ENCODE results near the gene SMARCA2. TPM values are rescaled to one million over a fixed set of nuclear protein-coding genes. Genes with fewer than 3 reads are reported as not detected.
A peak's percentile ranks its signal among the peaks of the same experiment; 100 is the strongest.

SMARCA2 gene
- total and polyA plus RNA-seq, 9 donors: 108 to 404 (median 199) TPM

DNA sequence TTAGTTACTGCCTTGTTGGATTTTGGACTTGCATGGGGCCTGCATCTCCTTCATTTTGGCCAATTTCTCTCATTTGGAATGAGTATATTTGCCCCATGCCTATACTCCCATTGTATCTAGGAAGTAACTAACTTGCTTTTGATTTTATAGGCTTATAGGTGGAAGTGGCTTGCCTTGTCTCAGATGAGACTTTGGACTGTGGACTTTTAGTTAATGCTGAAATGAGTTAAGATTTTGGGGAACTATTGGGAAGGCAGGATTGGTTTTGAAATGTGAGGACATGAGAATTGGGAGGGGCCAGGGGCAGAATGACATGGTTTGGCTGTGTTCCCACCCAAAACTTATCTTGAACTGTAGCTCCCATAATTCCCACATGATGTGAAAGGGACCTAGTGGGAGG, 42.5 kb upstream of the SMARCA2 start:
- H3K27me3 ChIP-seq: no peaks in the 10 kb centered on the region
- intact Hi-C loops (cut with DNase I): no loop called here
- no peaks in the 10 kb centered on the region for H3K9me3 ChIP-seq
- no peak for TF ChIP-seq CTCF (IDR thresholded peaks at IDR 0.05)
- TF ChIP-seq POLR2A (IDR thresholded peaks at IDR 0.05): no peak
- no peaks in the 10 kb centered on the region for H3K4me1 ChIP-seq (ENCODE audit: insufficient read depth)
- no peak overlapping the region for H3K4me3 ChIP-seq
- H3K36me3 ChIP-seq: no peaks in the 10 kb centered on the region
- H3K27ac ChIP-seq: no peak overlapping the region
- no peak for DNase-seq

DNA sequence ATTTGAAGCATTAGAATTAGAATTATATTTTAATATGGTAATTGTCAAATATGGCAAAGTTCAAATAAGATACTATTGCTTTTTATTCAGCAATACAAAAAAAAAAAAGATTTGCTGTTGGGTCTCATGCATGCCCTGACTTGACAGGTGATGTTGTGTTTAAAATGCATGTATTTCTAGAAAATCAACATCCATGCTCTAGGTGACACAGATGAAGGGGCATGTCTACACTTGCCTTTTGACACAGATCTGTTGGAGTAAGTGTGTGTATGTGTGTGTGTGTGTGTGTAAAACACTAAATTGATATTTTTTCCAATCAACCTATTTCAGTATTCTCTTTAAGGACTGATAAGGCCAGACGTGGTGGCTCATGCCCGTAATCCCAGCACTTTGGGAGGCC, 38.1 kb upstream of the SMARCA2 start:
- Histone ChIP-seq H3K36me3 (no peaks in the 10 kb centered on the region), H3K9me3 (no peaks in the 10 kb centered on the region), H3K27ac (no peak overlapping the region), H3K27me3 (no peaks in the 10 kb centered on the region), H3K4me3 (no peak overlapping the region), H3K4me1 (ENCODE audit: insufficient read depth) (peaks cover 9% of the 10 kb centered on the region)
- WGBS, 3 donors: 80 to 87% (median 86%) methylated on average over 2 of the region's 2 CpGs
- intact Hi-C loops (cut with DNase I): no loop called here
- TF ChIP-seq CTCF (IDR thresholded peaks at IDR 0.05) (no peak), EP300 (IDR thresholded peaks at IDR 0.05) (no peak), POLR2A (IDR thresholded peaks at IDR 0.05) (no peak)
- DNase-seq: no peak

- peak in 1 of 5 donors; percentile 22 for DNase-seq
- no peaks in the 10 kb centered on the region for H3K27me3 ChIP-seq
- H3K27ac ChIP-seq: peak overlapping the region in 1 of 2 donors; percentile 72
- 45 to 59% (median 48%) methylated on average over 5 of the region's 5 CpGs for WGBS, 3 donors
- peaks cover 9% of the 10 kb centered on the region for H3K4me1 ChIP-seq (ENCODE audit: insufficient read depth)
- intact Hi-C loops (cut with DNase I): no loop called here
- H3K9me3 ChIP-seq: no peaks in the 10 kb centered on the region
- no peak for TF ChIP-seq CTCF (IDR thresholded peaks at IDR 0.05)
- no peak for TF ChIP-seq POLR2A (IDR thresholded peaks at IDR 0.05)
- TF ChIP-seq EP300 (IDR thresholded peaks at IDR 0.05): no peak
- no peak overlapping the region for H3K4me3 ChIP-seq
- no peaks in the 10 kb centered on the region for H3K36me3 ChIP-seq
Measured at GRCh38 chr9:1978941-1979340, 36.2 kb upstream of the SMARCA2 start.

DNA sequence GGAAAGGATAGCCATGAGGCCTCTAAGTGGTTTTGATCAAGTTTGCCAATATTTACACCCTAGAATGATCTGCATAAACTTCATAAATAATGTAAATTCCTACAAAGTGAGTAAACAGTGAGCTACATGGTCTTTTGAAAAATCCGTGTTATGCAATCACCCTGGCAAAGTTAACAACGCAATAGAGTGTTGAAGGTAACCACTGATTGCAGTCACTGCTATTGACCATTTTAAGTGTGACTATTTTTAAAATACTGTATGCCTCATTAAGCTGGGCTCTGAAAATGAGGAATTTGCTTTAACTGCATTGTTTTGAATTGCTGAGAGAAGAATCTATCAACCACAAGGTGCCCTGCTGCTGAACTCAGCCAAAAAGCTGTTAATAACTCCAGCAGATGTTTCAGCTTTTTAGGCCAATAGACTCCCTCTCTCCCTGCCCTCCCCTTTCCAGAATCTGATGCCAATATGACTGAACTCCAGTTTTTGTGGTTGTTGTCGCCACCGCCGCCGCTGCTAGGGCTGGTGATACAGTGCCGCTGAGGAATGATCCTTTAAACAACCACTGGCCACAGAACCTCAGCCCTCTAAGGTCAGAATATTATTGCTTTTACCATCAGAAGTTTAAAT, 35.3 kb upstream of the SMARCA2 start:
- Histone ChIP-seq H3K27me3 (no peaks in the 10 kb centered on the region), H3K36me3 (no peaks in the 10 kb centered on the region), H3K27ac (peak overlapping the region in 1 of 2 donors; percentile 72), H3K4me3 (no peak overlapping the region), H3K9me3 (no peaks in the 10 kb centered on the region), H3K4me1 (ENCODE audit: insufficient read depth) (peaks cover 9% of the 10 kb centered on the region)
- WGBS, 3 donors: 6 to 23% (median 7%) methylated on average over 7 of the region's 7 CpGs
- intact Hi-C loops (cut with DNase I): no loop called here
- TF ChIP-seq EP300 (IDR thresholded peaks at IDR 0.05) (no peak), POLR2A (IDR thresholded peaks at IDR 0.05) (no peak), CTCF (IDR thresholded peaks at IDR 0.05) (no peak)
- DNase-seq: peak; percentile 13 to 51 (median 36)
